ENCODE data around the gene ITLN2. TPM values are rescaled to one million over a fixed set of nuclear protein-coding genes. Genes with fewer than 3 reads are reported as not detected.
"Not testable (repeated sequence)": the region's sequence is repeated elsewhere in the genome, so short reads cannot be mapped to it uniquely, and the experiment has no call there.

The ITLN2 gene
- total and polyA plus RNA-seq, 2 experiments from 2014 or later = 1.3 to 1.7 TPM

DNA sequence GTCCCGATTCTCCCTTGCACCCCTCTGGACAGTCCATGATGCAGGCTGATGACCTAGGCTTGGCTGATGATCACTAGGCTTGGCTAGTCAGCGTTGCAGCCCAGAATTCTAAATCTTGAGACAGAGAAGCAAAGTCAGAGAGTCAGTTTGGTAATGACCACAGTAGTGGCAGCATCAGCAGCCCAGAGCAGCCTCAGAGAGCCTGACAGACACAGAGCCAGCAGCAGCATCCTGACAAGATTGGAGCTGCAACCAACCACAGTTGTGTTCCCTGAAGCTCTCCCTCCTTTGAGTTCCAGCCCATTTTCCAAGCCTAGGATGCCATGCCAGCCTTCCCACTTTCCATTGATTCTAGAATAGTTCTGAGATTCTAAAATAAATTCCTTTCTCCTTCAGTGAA, 52.8 kb downstream of the ITLN2 start:
- no peaks in the 10 kb centered on the region for H3K79me2 ChIP-seq

DNA sequence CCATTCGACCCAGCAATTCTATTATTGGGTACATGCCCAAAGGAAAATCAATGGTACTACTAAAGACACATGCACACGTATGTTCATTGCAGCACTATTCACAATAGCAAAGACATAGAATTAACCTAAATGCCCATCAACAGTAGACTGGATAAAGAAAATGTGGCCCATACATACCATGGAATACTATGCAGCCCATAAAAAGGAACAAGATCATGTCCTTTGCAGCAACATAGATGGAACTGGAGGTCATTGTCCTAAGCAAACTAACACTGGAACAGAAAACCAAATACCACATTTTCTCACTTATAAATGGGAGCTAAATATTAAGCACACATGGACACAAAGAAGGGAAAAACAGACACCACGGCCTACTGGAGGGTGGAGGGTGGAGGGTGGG, 53.9 kb downstream of the ITLN2 start:
- not testable (repeated sequence) for H3K27ac ChIP-seq; DNase-seq (ENCODE audit: low spot score); H3K4me1 ChIP-seq (ENCODE audit: insufficient read depth); H3K9me2 ChIP-seq (replicated peaks; ENCODE audit: insufficient read depth); H3K27me3 ChIP-seq; H2AFZ ChIP-seq; H3K9me3 ChIP-seq (ENCODE audit: low read depth); H3K79me2 ChIP-seq; H3K36me3 ChIP-seq (replicated peaks; ENCODE audit: insufficient read depth, low read depth); H3K4me2 ChIP-seq; H4K20me1 ChIP-seq (ENCODE audit: insufficient read depth, poor library complexity, severe bottlenecking); H3K4me3 ChIP-seq
- WGBS (ENCODE audit: low lambda C conversion rate, missing lambda C conversion rate) = 69% methylated on average over 3 of the region's 3 CpGs

More for the DNA sequence above, 52.8 kb downstream of the ITLN2 start:
- Histone ChIP-seq H4K20me1 (ENCODE audit: insufficient read depth, poor library complexity, severe bottlenecking) (no peaks in the 10 kb centered on the region), H3K4me2 (no peak overlapping the region), H3K27me3 (no peaks in the 10 kb centered on the region), H2AFZ (no peak overlapping the region), H3K4me3 (no peak overlapping the region), H3K27ac (no peak overlapping the region), H3K9me3 (ENCODE audit: low read depth) (no peaks in the 10 kb centered on the region), H3K9me2 (replicated peaks; ENCODE audit: insufficient read depth) (no peaks in the 10 kb centered on the region), H3K4me1 (ENCODE audit: insufficient read depth) (peaks cover 10% of the 10 kb centered on the region), H3K36me3 (replicated peaks; ENCODE audit: insufficient read depth, low read depth) (no peaks in the 10 kb centered on the region)
- 96% methylated on average over 2 of the region's 2 CpGs for WGBS (ENCODE audit: low lambda C conversion rate, missing lambda C conversion rate)
- DNase-seq (ENCODE audit: low spot score) = no peak
- TF ChIP-seq EZH2phosphoT487 (IDR thresholded peaks at IDR 0.05; ENCODE audit: low read depth, severe bottlenecking, unreplicated experiment) = no peak
- TF ChIP-seq, protein P1, sequence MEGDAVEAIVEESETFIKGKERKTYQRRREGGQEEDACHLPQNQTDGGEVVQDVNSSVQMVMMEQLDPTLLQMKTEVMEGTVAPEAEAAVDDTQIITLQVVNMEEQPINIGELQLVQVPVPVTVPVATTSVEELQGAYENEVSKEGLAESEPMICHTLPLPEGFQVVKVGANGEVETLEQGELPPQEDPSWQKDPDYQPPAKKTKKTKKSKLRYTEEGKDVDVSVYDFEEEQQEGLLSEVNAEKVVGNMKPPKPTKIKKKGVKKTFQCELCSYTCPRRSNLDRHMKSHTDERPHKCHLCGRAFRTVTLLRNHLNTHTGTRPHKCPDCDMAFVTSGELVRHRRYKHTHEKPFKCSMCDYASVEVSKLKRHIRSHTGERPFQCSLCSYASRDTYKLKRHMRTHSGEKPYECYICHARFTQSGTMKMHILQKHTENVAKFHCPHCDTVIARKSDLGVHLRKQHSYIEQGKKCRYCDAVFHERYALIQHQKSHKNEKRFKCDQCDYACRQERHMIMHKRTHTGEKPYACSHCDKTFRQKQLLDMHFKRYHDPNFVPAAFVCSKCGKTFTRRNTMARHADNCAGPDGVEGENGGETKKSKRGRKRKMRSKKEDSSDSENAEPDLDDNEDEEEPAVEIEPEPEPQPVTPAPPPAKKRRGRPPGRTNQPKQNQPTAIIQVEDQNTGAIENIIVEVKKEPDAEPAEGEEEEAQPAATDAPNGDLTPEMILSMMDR (IDR thresholded peaks at IDR 0.05; ENCODE audit: poor library complexity) = no peak
- no peak for TF ChIP-seq EZH2 (IDR thresholded peaks at IDR 0.05; ENCODE audit: borderline replicate concordance)

Other genes with a start within 250 kb of the ITLN2 start
- gene CD48, start 243.0 kb downstream of the ITLN2 start, total RNA-seq = 0.30 and 0.68 TPM in 2 replicates
- gene CD48, start 243.0 kb downstream of the ITLN2 start, polyA plus RNA-seq = not detected in 2 replicates
- gene SLAMF7, start 215.6 kb downstream of the ITLN2 start, total RNA-seq = 0.07 TPM in 1 of 2 replicates, not detected in the other
- gene SLAMF7, start 215.6 kb downstream of the ITLN2 start, polyA plus RNA-seq = not detected in 2 replicates
- gene LY9, start 158.6 kb downstream of the ITLN2 start, total RNA-seq = not detected in 2 replicates
- gene LY9, start 158.6 kb downstream of the ITLN2 start, polyA plus RNA-seq = not detected in 2 replicates
- 0.47 and 0.48 TPM in 2 replicates for gene CD244, start 91.9 kb downstream of the ITLN2 start, total RNA-seq
- 1.1 and 1.2 TPM in 2 replicates for gene CD244, start 91.9 kb downstream of the ITLN2 start, polyA plus RNA-seq
- gene ITLN1, start 69.6 kb downstream of the ITLN2 start, total RNA-seq = 9.0 and 11.3 TPM in 2 replicates
- 7.4 and 34.9 TPM in 2 replicates for gene ITLN1, start 69.6 kb downstream of the ITLN2 start, polyA plus RNA-seq
- 140 and 180 TPM in 2 replicates for gene F11R, start 66.3 kb upstream of the ITLN2 start, total RNA-seq
- 148 and 149 TPM in 2 replicates for gene F11R, start 66.3 kb upstream of the ITLN2 start, polyA plus RNA-seq
- 30.8 and 36.3 TPM in 2 replicates for gene TSTD1, start 84.2 kb upstream of the ITLN2 start, total RNA-seq
- 101 and 102 TPM in 2 replicates for gene TSTD1, start 84.2 kb upstream of the ITLN2 start, polyA plus RNA-seq
- 62.1 and 85.1 TPM in 2 replicates for gene USF1, start 91.2 kb upstream of the ITLN2 start, total RNA-seq
- gene USF1, start 91.2 kb upstream of the ITLN2 start, polyA plus RNA-seq = 11.9 and 23.2 TPM in 2 replicates
- gene ARHGAP30, start 115.1 kb upstream of the ITLN2 start, total RNA-seq = 0.52 and 0.80 TPM in 2 replicates
- 1.4 and 1.7 TPM in 2 replicates for gene ARHGAP30, start 115.1 kb upstream of the ITLN2 start, polyA plus RNA-seq
- 5.9 and 7.0 TPM in 2 replicates for gene NECTIN4, start 134.7 kb upstream of the ITLN2 start, total RNA-seq
- 8.5 and 12.7 TPM in 2 replicates for gene NECTIN4, start 134.7 kb upstream of the ITLN2 start, polyA plus RNA-seq
- 1.4 and 3.9 TPM in 2 replicates for gene KLHDC9, start 143.6 kb upstream of the ITLN2 start, total RNA-seq
- 4.5 and 7.4 TPM in 2 replicates for gene KLHDC9, start 143.6 kb upstream of the ITLN2 start, polyA plus RNA-seq
- gene PFDN2, start 163.2 kb upstream of the ITLN2 start, total RNA-seq = 47.6 and 63.1 TPM in 2 replicates
- 84.6 and 93.2 TPM in 2 replicates for gene PFDN2, start 163.2 kb upstream of the ITLN2 start, polyA plus RNA-seq
- 41.3 and 47.5 TPM in 2 replicates for gene NIT1, start 163.3 kb upstream of the ITLN2 start, total RNA-seq
- 48.9 and 50.4 TPM in 2 replicates for gene NIT1, start 163.3 kb upstream of the ITLN2 start, polyA plus RNA-seq
- gene DEDD, start 177.9 kb upstream of the ITLN2 start, total RNA-seq = 19.0 and 21.8 TPM in 2 replicates
- 24.3 and 27.1 TPM in 2 replicates for gene DEDD, start 177.9 kb upstream of the ITLN2 start, polyA plus RNA-seq
- gene UFC1, start 199.2 kb upstream of the ITLN2 start, total RNA-seq = 105 and 136 TPM in 2 replicates
- gene UFC1, start 199.2 kb upstream of the ITLN2 start, polyA plus RNA-seq = 119 and 128 TPM in 2 replicates
- gene USP21, start 204.7 kb upstream of the ITLN2 start, total RNA-seq = 5.5 and 7.7 TPM in 2 replicates
- gene USP21, start 204.7 kb upstream of the ITLN2 start, polyA plus RNA-seq = 24.4 and 44.7 TPM in 2 replicates
- gene PPOX, start 211.6 kb upstream of the ITLN2 start, total RNA-seq = 11.2 and 18.3 TPM in 2 replicates
- gene PPOX, start 211.6 kb upstream of the ITLN2 start, polyA plus RNA-seq = 30.7 and 31.6 TPM in 2 replicates
- gene B4GALT3, start 222.7 kb upstream of the ITLN2 start, total RNA-seq = 32.2 and 36.0 TPM in 2 replicates
- gene B4GALT3, start 222.7 kb upstream of the ITLN2 start, polyA plus RNA-seq = 48.1 and 56.9 TPM in 2 replicates
- gene ADAMTS4, start 244.2 kb upstream of the ITLN2 start, total RNA-seq = 1.2 and 2.3 TPM in 2 replicates
- 4.4 and 6.1 TPM in 2 replicates for gene ADAMTS4, start 244.2 kb upstream of the ITLN2 start, polyA plus RNA-seq
- gene NDUFS2, start 247.6 kb upstream of the ITLN2 start, total RNA-seq = 103 TPM in 2 replicates
- gene NDUFS2, start 247.6 kb upstream of the ITLN2 start, polyA plus RNA-seq = 163 and 177 TPM in 2 replicates

Data from hepatocyte (in vitro differentiated cells).